Measurements from ENCODE around the gene ANAPC13.

- TF ChIP-seq POLR2A (IDR thresholded peaks at IDR 0.05) (no peak), CTCF (IDR thresholded peaks at IDR 0.05 in 8 of 11, conservative IDR thresholded peaks at IDR 0.05 in 3 of 11) (no peak)
Observed at GRCh38 chr3:134430950-134431445, 54.8 kb downstream of the ANAPC13 start.
